Endothelial cell of umbilical vein (primary cell): Measurements from ENCODE around the gene CADPS. TPM values are rescaled to one million over a fixed set of nuclear protein-coding genes. Genes with fewer than 3 reads are reported as not detected.

Source experiments
- BruUV-seq: library from RNA; stranded (reverse); fragments of 400-500 nt; replicated peaks from 2 replicates; lab custom pipeline; 2021; lab: Mats Ljungman, UMichigan
- CTCF ChIA-PET: fragments of 300-600, 350-600 bp; sonication (Branson Sonifier 250); formaldehyde crosslinking; loops from one replicate; lab custom pipeline; 2021; ENCODE audit warnings: antibody characterized with exemption, inconsistent platforms; lab: Charles Lee
- POLR2A ChIA-PET: fragments of 300-600, 350-600 bp; sonication (Branson Sonifier 250); formaldehyde crosslinking; loops from one replicate; lab custom pipeline; 2021; ENCODE audit warnings: antibody characterized with exemption, inconsistent platforms; lab: Charles Lee
- DNase-seq: peaks from one replicate; pipeline ENCODE4 v3.0.0-alpha.2; 2011; ENCODE audit warnings: low read depth, low spot score
- FAIRE-seq: peaks from 2 replicates; lab custom pipeline; 2011; peaks lifted over from hg19 to GRCh38; lab: Jason Lieb, UNC
- H2AFZ ChIP-seq: 2 replicates; pipeline ENCODE4 v1.6.0; 2012; ENCODE audit warnings: low read depth, low read length, control low read depth, inconsistent platforms
- H3K27ac ChIP-seq: 2 replicates; pipeline ENCODE4 v1.5.1; 2011; ENCODE audit warnings: low read depth, mild to moderate bottlenecking, control low read depth, low read length, moderate library complexity; ENCODE audit not compliant: insufficient read depth
- H3K27me3 ChIP-seq, 2 experiments: 2 replicates each; pipeline versions ENCODE4 v1.6.0 to v1.6.1; 2011; ENCODE audit warnings: low read length in 2 of 2, mixed read lengths in 1 of 2; ENCODE audit not compliant: control insufficient read depth in 2 of 2, insufficient read depth in 2 of 2
- H3K36me3 ChIP-seq, 2 experiments: 2 replicates in 1 of 2; 3 replicates in 1 of 2; pipeline ENCODE4 v1.5.1; 2011; ENCODE audit warnings: low read length in 2 of 2, mild to moderate bottlenecking in 1 of 2, moderate library complexity in 1 of 2; ENCODE audit not compliant: control insufficient read depth in 2 of 2, insufficient read depth in 2 of 2; ENCODE audit errors: extremely low read depth in 1 of 2
- H3K4me1 ChIP-seq: 3 replicates; pipeline ENCODE4 v1.5.1; 2011; ENCODE audit warnings: mild to moderate bottlenecking, low read length; ENCODE audit not compliant: control insufficient read depth, insufficient read depth; ENCODE audit errors: extremely low read depth
- H3K4me2 ChIP-seq: 2 replicates; pipeline ENCODE4 v1.6.1; 2011; ENCODE audit warnings: low read length, control low read depth, mixed read lengths; ENCODE audit not compliant: insufficient read depth
- H3K4me3 ChIP-seq, 3 experiments: fragments of 200-600 bp in 1 of 3; sonication (generic), shearing (Covaris generic) in 1 of 3; replicated peaks in 1 of 3; 2 replicates each; pipeline ENCODE4 v1.5.1; 2011 to 2016; ENCODE audit warnings: control low read depth in 3 of 3, low read length in 3 of 3, mild to moderate bottlenecking in 2 of 3, inconsistent platforms in 1 of 3, low read depth in 1 of 3, moderate library complexity in 1 of 3; ENCODE audit not compliant: insufficient read depth in 1 of 3
- H3K79me2 ChIP-seq: 2 replicates; pipeline ENCODE4 v1.6.0; 2012; ENCODE audit warnings: low read length, inconsistent platforms; ENCODE audit not compliant: control insufficient read depth, insufficient read depth
- H3K9ac ChIP-seq: replicated peaks from 2 replicates; pipeline ENCODE3; 2011; ENCODE audit warnings: low read length, control low read depth; ENCODE audit not compliant: insufficient read depth; ENCODE audit errors: extremely low read depth
- H3K9me1 ChIP-seq: replicated peaks from 3 replicates; pipeline ENCODE4 v1.6.0; 2011; ENCODE audit warnings: mild to moderate bottlenecking, low read length; ENCODE audit not compliant: control insufficient read depth, insufficient read depth; ENCODE audit errors: extremely low read depth
- H3K9me3 ChIP-seq: replicated peaks from 2 replicates; pipeline ENCODE4 v1.5.1; 2012; ENCODE audit warnings: low read length, inconsistent platforms; ENCODE audit not compliant: control insufficient read depth, insufficient read depth
- H4K20me1 ChIP-seq: replicated peaks from 2 replicates; pipeline ENCODE3; 2011; ENCODE audit warnings: mild to moderate bottlenecking, low read length; ENCODE audit not compliant: control insufficient read depth, insufficient read depth; ENCODE audit errors: extremely low read depth
- EZH2 ChIP-seq: IDR thresholded peaks from 2 replicates; pipeline ENCODE4 v1.6.1; 2012; ENCODE audit warnings: borderline replicate concordance, low read depth, mild to moderate bottlenecking, moderate library complexity, low read length, inconsistent platforms; ENCODE audit not compliant: severe bottlenecking
- FOS ChIP-seq: IDR thresholded peaks from 2 replicates; pipeline ENCODE4 v1.6.1; 2011; ENCODE audit warnings: mild to moderate bottlenecking, low read length, moderate library complexity, borderline replicate concordance; ENCODE audit not compliant: insufficient read depth
- GATA2 ChIP-seq: IDR thresholded peaks from 2 replicates; pipeline ENCODE4 v1.7.0; 2011; ENCODE audit warnings: low read depth, mild to moderate bottlenecking, moderate library complexity, mixed read lengths, low read length; ENCODE audit not compliant: insufficient read length, insufficient read depth
- JUN ChIP-seq: IDR thresholded peaks from 2 replicates; pipeline ENCODE4 v1.6.1; 2011; ENCODE audit warnings: borderline replicate concordance, low read depth; ENCODE audit not compliant: insufficient read length, insufficient read depth
- MYC ChIP-seq: IDR thresholded peaks from one replicate; pipeline ENCODE4 v1.6.1; 2011; ENCODE audit warnings: mild to moderate bottlenecking, low read depth, low read length
- POLR2A ChIP-seq: IDR thresholded peaks from 2 replicates; pipeline ENCODE4 v1.6.1; 2012; ENCODE audit warnings: low read depth, mild to moderate bottlenecking, control low read depth, low read length
- POLR2AphosphoS5 ChIP-seq: IDR thresholded peaks from 2 replicates; pipeline ENCODE4 v1.6.1; 2012; ENCODE audit warnings: low read depth, mild to moderate bottlenecking, control low read depth, low read length, moderate library complexity; ENCODE audit not compliant: insufficient read depth
- dilution Hi-C: fragments of 300-500 bp; cut with MboI; formaldehyde crosslinking; loops from one replicate; pipeline ENCODE4 v1.15.0; 2019; ENCODE audit warnings: low sequenced_read_pairs; ENCODE audit not compliant: extremely low pct_ligation_motif_present
- intact Hi-C: fragments of 100-400 bp; cut with micrococcal nuclease; formaldehyde crosslinking; loops from one replicate; pipeline ENCODE4 v1.10.0; 2022
- polyA plus RNA-seq, 4 experiments: library from polyadenylated mRNA; depleted of rRNA in 3 of 4; stranded (reverse) in 3 of 4; unstranded in 1 of 4; fragments of >200 nt; gene quantifications; 2 replicates each; pipeline versions ENCODE4 v1.2.1 to v1.2.3, GENCODE V29; 2011 to 2012; ENCODE audit warnings: missing spikeins in 1 of 4
- total RNA-seq: library from RNA; stranded (reverse); gene quantifications from 2 replicates; pipeline ENCODE4 v1.2.3, GENCODE V29; 2021
- TF ChIP-seq, protein P1 (sequence below), 2 donors: IDR thresholded peaks; 1 replicate in 1 of 2; 2 replicates in 1 of 2; pipeline ENCODE4 v1.5.1; 2011; ENCODE audit warnings: low read length in 2 of 2, mild to moderate bottlenecking in 2 of 2, moderate library complexity in 2 of 2, control low read depth in 1 of 2, inconsistent platforms in 1 of 2, low read depth in 1 of 2; ENCODE audit not compliant: insufficient read depth in 1 of 2; ENCODE audit errors: extremely low read depth in 1 of 2
- TF ChIP-seq, protein P2 (sequence below): IDR thresholded peaks from 2 replicates; pipeline ENCODE4 v1.6.1; 2011; ENCODE audit not compliant: insufficient read depth, insufficient read length

Gene CADPS
- total and polyA plus RNA-seq, 2 donors (not counting 3 experiments of a cell fraction or from before 2014, with no cell fraction given), result not detected

DNA sequence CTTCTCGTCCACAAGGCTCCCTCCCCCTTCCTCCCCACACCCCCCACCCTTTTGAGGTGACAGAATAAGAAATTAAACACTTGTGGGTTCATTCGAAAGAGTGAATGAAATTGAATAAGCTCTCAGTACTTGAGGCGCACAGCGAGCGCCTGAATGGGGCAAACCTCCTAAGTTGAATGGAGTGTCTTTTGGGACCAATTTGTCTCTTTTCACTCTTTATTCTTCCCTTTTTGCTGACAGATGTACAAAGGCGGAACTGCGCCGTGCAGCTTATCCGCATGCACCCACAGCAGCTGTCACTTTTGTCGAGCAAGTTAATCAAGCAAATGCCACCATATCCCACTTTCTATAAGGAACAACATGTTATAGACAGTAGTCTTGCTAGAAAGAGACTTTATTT is 454.0 kb downstream of the CADPS start:
- intact Hi-C loops, result no loop called here
- Histone ChIP-seq H3K9me3 (no peaks in the 10 kb centered on the region), H2AFZ (no peak overlapping the region), H3K4me2 (no peak overlapping the region), H3K27me3 (no peaks in the 10 kb centered on the region), H3K36me3 (no peaks in the 10 kb centered on the region), H4K20me1 (no peaks in the 10 kb centered on the region), H3K27ac (no peak overlapping the region), H3K9ac (no peak overlapping the region), H3K4me1 (no peaks in the 10 kb centered on the region), H3K4me3 (no peak overlapping the region), H3K79me2 (no peaks in the 10 kb centered on the region), H3K9me1 (no peaks in the 10 kb centered on the region)
- dilution Hi-C loops, result no loop called here
- POLR2A ChIA-PET, result interaction anchor here (0.7 kb wide), 1 partner anchor 314 kb away, joined by 6 read pairs; no protein-coding TSS in a partner anchor
- no TSS peak for BruUV-seq
- no peak for TF ChIP-seq MYC
- no peak for TF ChIP-seq FOS
- TF ChIP-seq, protein P1, sequence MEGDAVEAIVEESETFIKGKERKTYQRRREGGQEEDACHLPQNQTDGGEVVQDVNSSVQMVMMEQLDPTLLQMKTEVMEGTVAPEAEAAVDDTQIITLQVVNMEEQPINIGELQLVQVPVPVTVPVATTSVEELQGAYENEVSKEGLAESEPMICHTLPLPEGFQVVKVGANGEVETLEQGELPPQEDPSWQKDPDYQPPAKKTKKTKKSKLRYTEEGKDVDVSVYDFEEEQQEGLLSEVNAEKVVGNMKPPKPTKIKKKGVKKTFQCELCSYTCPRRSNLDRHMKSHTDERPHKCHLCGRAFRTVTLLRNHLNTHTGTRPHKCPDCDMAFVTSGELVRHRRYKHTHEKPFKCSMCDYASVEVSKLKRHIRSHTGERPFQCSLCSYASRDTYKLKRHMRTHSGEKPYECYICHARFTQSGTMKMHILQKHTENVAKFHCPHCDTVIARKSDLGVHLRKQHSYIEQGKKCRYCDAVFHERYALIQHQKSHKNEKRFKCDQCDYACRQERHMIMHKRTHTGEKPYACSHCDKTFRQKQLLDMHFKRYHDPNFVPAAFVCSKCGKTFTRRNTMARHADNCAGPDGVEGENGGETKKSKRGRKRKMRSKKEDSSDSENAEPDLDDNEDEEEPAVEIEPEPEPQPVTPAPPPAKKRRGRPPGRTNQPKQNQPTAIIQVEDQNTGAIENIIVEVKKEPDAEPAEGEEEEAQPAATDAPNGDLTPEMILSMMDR (IDR thresholded peaks at IDR 0.05; ENCODE audit: extremely low read depth in 1 of 2, insufficient read depth in 1 of 2, low read depth in 1 of 2, low read length in 2 of 2), result no peak
- no peak for TF ChIP-seq POLR2A
- no peak for TF ChIP-seq EZH2
- no peak for TF ChIP-seq JUN
- TF ChIP-seq, protein P2, sequence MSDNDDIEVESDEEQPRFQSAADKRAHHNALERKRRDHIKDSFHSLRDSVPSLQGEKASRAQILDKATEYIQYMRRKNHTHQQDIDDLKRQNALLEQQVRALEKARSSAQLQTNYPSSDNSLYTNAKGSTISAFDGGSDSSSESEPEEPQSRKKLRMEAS, result no peak
- no peak for TF ChIP-seq GATA2
- TF ChIP-seq POLR2AphosphoS5, result no peak
- DNase-seq, result no peak
- no peak for FAIRE-seq
- CTCF ChIA-PET, result no interaction called here
